Measurements from ENCODE around the gene NMNAT1. TPM values are rescaled to one million over a fixed set of nuclear protein-coding genes. Genes with fewer than 3 reads are reported as not detected.

Gene NMNAT1
- total and polyA plus RNA-seq, 2 of the 8 experiments (the other 6 are each of a cell fraction or from before 2014, with no cell fraction given) = 2.0 to 2.5 TPM

DNA sequence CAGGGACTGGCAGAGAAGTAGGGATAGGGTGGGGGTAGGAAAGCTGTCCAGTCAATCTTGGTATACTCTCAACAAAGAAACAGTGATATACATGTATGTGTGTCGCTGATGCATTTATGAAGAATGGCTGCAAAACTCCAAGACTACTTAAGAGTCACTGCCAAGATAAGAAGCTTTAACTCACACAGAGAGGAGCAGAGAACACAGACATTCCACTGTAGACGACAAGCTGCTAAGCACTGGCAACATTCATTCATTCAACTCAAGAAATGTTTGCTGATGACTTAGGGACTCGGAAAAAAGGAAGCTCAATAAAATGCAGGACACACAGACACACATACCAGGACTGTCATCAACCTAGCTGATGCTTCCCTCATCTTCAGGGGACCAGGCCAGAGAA, 38.7 kb upstream of the NMNAT1 start (continued):
- TF ChIP-seq JUND (IDR thresholded peaks at IDR 0.05; ENCODE audit: low read length) = no peak
- no peak for TF ChIP-seq RXRA (IDR thresholded peaks at IDR 0.05; ENCODE audit: insufficient read depth, low read depth, low read length)
- TF ChIP-seq CHD1 (IDR thresholded peaks at IDR 0.05; ENCODE audit: low read depth, low read length) = no peak
- TF ChIP-seq PHF8 (conservative IDR thresholded peaks at IDR 0.05; ENCODE audit: low read depth, low read length) = no peak
- TF ChIP-seq NANOG (IDR thresholded peaks at IDR 0.05; ENCODE audit: insufficient read depth, low read depth, low read length, poor library complexity, severe bottlenecking) = no peak

Measured in H1 (cell line).